K562 (cell line): Measurements from ENCODE around the gene EEF1A1. TPM values are rescaled to one million over a fixed set of nuclear protein-coding genes. Genes with fewer than 3 reads are reported as not detected.

ENCODE experiments used
- ATF4 ChIP-seq: fragments of 450-650 bp; formaldehyde crosslinking; IDR thresholded peaks from 2 replicates; pipeline ENCODE4 v1.4.0; 2022; ENCODE audit warnings: mild to moderate bottlenecking, moderate library complexity
- BCLAF1 ChIP-seq, 2 experiments: fragments of 450-650 bp in 1 of 2; IDR thresholded peaks; 2 replicates each; pipeline ENCODE4 v1.6.1; 2011 to 2017; ENCODE audit warnings: low read depth in 2 of 2, antibody characterized with exemption in 1 of 2, borderline replicate concordance in 1 of 2, low read length in 1 of 2, mild to moderate bottlenecking in 1 of 2, mixed read lengths in 1 of 2; ENCODE audit not compliant: control insufficient read depth in 1 of 2
- CREB1 ChIP-seq, 2 experiments: sonication (generic) in 1 of 2; formaldehyde crosslinking in 1 of 2; IDR thresholded peaks; 2 replicates each; pipeline versions ENCODE4 v1.6.1 to v1.8.0; 2012 to 2022; ENCODE audit warnings: inconsistent platforms in 1 of 2, mild to moderate bottlenecking in 1 of 2, missing genetic modification reagents in 1 of 2, moderate library complexity in 1 of 2
- EP400 ChIP-seq: fragments of 450-650 bp; IDR thresholded peaks from 2 replicates; pipeline ENCODE4 v1.6.1; 2017; ENCODE audit warnings: antibody characterized with exemption, mild to moderate bottlenecking, moderate library complexity
- ERF ChIP-seq: fragments of 450-650 bp; formaldehyde crosslinking; IDR thresholded peaks from 2 replicates; pipeline ENCODE4 v1.4.0; 2020; ENCODE audit warnings: mild to moderate bottlenecking, mixed read lengths
- HDAC3 ChIP-seq: fragments of 450-650 bp; IDR thresholded peaks from 2 replicates; pipeline ENCODE4 v1.6.1; 2018; ENCODE audit warnings: borderline replicate concordance, mild to moderate bottlenecking, moderate library complexity; ENCODE audit not compliant: partially characterized antibody
- HMG20B ChIP-seq: fragments of 250-450 bp; sonication (Bioruptor Pico); IDR thresholded peaks from 2 replicates; pipeline ENCODE4 v1.5.0; 2021; ENCODE audit warnings: mild to moderate bottlenecking
- MBD2 ChIP-seq: sonication (generic); IDR thresholded peaks from 2 replicates; pipeline ENCODE4 v1.6.1; 2016; ENCODE audit warnings: low read depth, borderline replicate concordance
- NEUROD1 ChIP-seq: fragments of 150-350 bp; IDR thresholded peaks from 2 replicates; pipeline ENCODE4 v1.6.1; 2014; ENCODE audit warnings: borderline replicate concordance, low read length, low read depth; ENCODE audit not compliant: partially characterized antibody
- NRF1 ChIP-seq, 2 experiments: fragments of 450-650 bp; IDR thresholded peaks in 1 of 2; conservative IDR thresholded peaks in 1 of 2; 2 replicates each; pipeline ENCODE4 v1.6.1; 2014; ENCODE audit warnings: mild to moderate bottlenecking in 2 of 2
- RBBP5 ChIP-seq: fragments of 200-600 bp; sonication (generic); IDR thresholded peaks from 2 replicates; pipeline ENCODE4 v1.6.1; 2012; ENCODE audit warnings: borderline replicate concordance, mild to moderate bottlenecking, low read length, control low read depth, inconsistent platforms; ENCODE audit not compliant: insufficient read depth, poor library complexity, severe bottlenecking
- RUNX1 ChIP-seq: sonication (generic); IDR thresholded peaks from 2 replicates; pipeline ENCODE4 v1.6.1; 2016; ENCODE audit warnings: antibody characterized with exemption, low read depth
- TCF15 ChIP-seq: fragments of 250-450 bp; sonication (Bioruptor Pico); IDR thresholded peaks from 2 replicates; pipeline ENCODE4 v1.8.0; 2022; ENCODE audit warnings: moderate library complexity, mild to moderate bottlenecking, inconsistent platforms
- UBTF ChIP-seq, 2 experiments: IDR thresholded peaks; 2 replicates each; pipeline ENCODE4 v1.6.1; 2012; ENCODE audit warnings: improper control_type of control experiment in 2 of 2, low read depth in 2 of 2, low read length in 2 of 2, borderline replicate concordance in 1 of 2
- XRCC3 ChIP-seq: fragments of 450-650 bp; IDR thresholded peaks from 2 replicates; pipeline ENCODE4 v1.6.1; 2017; ENCODE audit warnings: mild to moderate bottlenecking, moderate library complexity
- ZKSCAN8 ChIP-seq: fragments of 200-800 bp; sonication (Bioruptor generic); IDR thresholded peaks from 2 replicates; pipeline ENCODE4 v1.6.1; 2016; ENCODE audit warnings: missing genetic modification characterization, missing compliant biosample characterization
- ZNF184 ChIP-seq: sonication (generic); formaldehyde crosslinking; IDR thresholded peaks from 2 replicates; pipeline ENCODE4 v1.5.0; 2020; ENCODE audit warnings: missing genetic modification reagents
- ZNF197 ChIP-seq: fragments of 200-800 bp; sonication (Bioruptor generic); IDR thresholded peaks from 2 replicates; pipeline ENCODE4 v1.6.1; 2016; ENCODE audit warnings: low read depth, missing genetic modification characterization, missing compliant biosample characterization
- ZNF274 ChIP-seq: IDR thresholded peaks from 2 replicates; pipeline ENCODE4 v1.6.1; 2011; ENCODE audit warnings: low read depth, mild to moderate bottlenecking, low read length, moderate library complexity, borderline replicate concordance
- ZNF408 ChIP-seq: fragments of 250-450 bp; sonication (Bioruptor Pico); IDR thresholded peaks from 2 replicates; pipeline ENCODE4 v1.4.0; 2020; ENCODE audit warnings: low read depth, mild to moderate bottlenecking, moderate library complexity
- ZNF436 ChIP-seq: fragments of 250-450, 450-650 bp; sonication (Bioruptor Pico); formaldehyde crosslinking; IDR thresholded peaks from 2 replicates; pipeline ENCODE4 v1.7.0; 2020; ENCODE audit warnings: mild to moderate bottlenecking
- ZNF57 ChIP-seq: fragments of 450-650 bp; formaldehyde crosslinking; IDR thresholded peaks from 2 replicates; pipeline ENCODE4 v1.4.0; 2020; ENCODE audit warnings: mild to moderate bottlenecking, moderate library complexity
- polyA plus RNA-seq, 8 experiments: library from polyadenylated mRNA; depleted of rRNA in 4 of 8; stranded (reverse) in 5 of 8; unstranded in 3 of 8; fragments of >200 nt; fragmentation: Nextera tagmentation in 2 of 8; fragmentation: Illumina TruSeq in 1 of 8; extraction: Ambion mirVana in 2 of 8; extraction: Trizol in 1 of 8; gene quantifications; 2 replicates each; pipeline versions ENCODE4 v1.2.1 to v1.2.3, GENCODE V29; 2011 to 2014; ENCODE audit warnings: inconsistent platforms in 1 of 8, missing spikeins in 1 of 8
- total RNA-seq, 7 experiments: library from RNA; depleted of rRNA in 6 of 7; stranded (reverse); fragments of >200 nt in 6 of 7; fragmentation: Illumina TruSeq in 2 of 7; extraction: Trizol in 2 of 7; gene quantifications; 2 replicates each; pipeline versions ENCODE4 v1.2.1 to v1.2.3, GENCODE V29; 2011 to 2021; ENCODE audit warnings: low replicate concordance in 1 of 7

Gene EEF1A1
- total and polyA plus RNA-seq, 9 of the 15 experiments (the other 6 are each of a cell fraction or from before 2014, with no cell fraction given), result 6,453 to 17,323 (median 11,082) TPM

GRCh38 chr6:73514746-73515110 is 6.1 kb downstream of the EEF1A1 start (continued):
- TF ChIP-seq UBTF (IDR thresholded peaks at IDR 0.05; ENCODE audit: borderline replicate concordance in 1 of 2, low read depth in 2 of 2, low read length in 2 of 2) (no peak), HDAC3 (no peak), ZNF57 (CRISPR knock-in tag) (0 out of 2 replicates have a peak, but pooled peaks have one; percentile 23), RUNX1 (no peak), ZNF436 (CRISPR knock-in tag) (no peak), ZNF197 (no peak), EP400 (no peak), ERF (CRISPR knock-in tag) (0 out of 2 replicates have a peak, but pooled peaks have one; percentile 23), RBBP5 (no peak), CREB1 (IDR thresholded peaks at IDR 0.05) (0 out of 2 replicates have a peak, but pooled peaks have one; percentile 5), CREB1 (CRISPR knock-in tag; IDR thresholded peaks at IDR 0.05) (no peak), ATF4 (no peak), ZNF274 (no peak), XRCC3 (no peak), HMG20B (CRISPR knock-in tag) (no peak), ZNF408 (CRISPR knock-in tag) (no peak), TCF15 (no peak), NRF1 (conservative IDR thresholded peaks at IDR 0.05 in 1 of 2, IDR thresholded peaks at IDR 0.05 in 1 of 2) (no peak), BCLAF1 (IDR thresholded peaks at IDR 0.05; ENCODE audit: borderline replicate concordance in 1 of 2, control insufficient read depth in 1 of 2, low read depth in 2 of 2, low read length in 1 of 2) (0 out of 4 replicates have a peak, but pooled peaks of 1 of the 2 experiments have one; percentile 60), MBD2 (no peak), ZNF184 (no peak), NEUROD1 (no peak), ZKSCAN8 (CRISPR knock-in tag) (0 out of 2 replicates have a peak, but pooled peaks have one; percentile 17)
